Thoracic aorta (tissue), 2 donors: ENCODE data around the gene THUMPD3. TPM values are rescaled to one million over a fixed set of nuclear protein-coding genes. Genes with fewer than 3 reads are reported as not detected.

Experiments used
- ATAC-seq: fragments of 150-250 bp; one replicate; pipeline ENCODE4 v1.8.0; 2017; ENCODE audit warnings: low read depth; ENCODE audit not compliant: insufficient number of reproducible peaks, low FRiP score
- DNase-seq: peaks from one replicate; pipeline ENCODE4 v3.0.0-alpha.2; 2020; ENCODE audit warnings: low spot score
- H3K27ac ChIP-seq, 2 donors: fragments of 200-600 bp; sonication (generic); 1 replicate in 1 of 2; 2 replicates in 1 of 2; pipeline ENCODE4 v1.5.1; 2016; ENCODE audit warnings: mild to moderate bottlenecking in 2 of 2, moderate library complexity in 2 of 2
- H3K27me3 ChIP-seq: fragments of 200-600 bp; sonication (generic); replicated peaks from 2 replicates; pipeline ENCODE4 v1.6.0; 2016; ENCODE audit warnings: mild to moderate bottlenecking; ENCODE audit not compliant: insufficient read depth
- H3K36me3 ChIP-seq: fragments of 200-600 bp; sonication (generic); one replicate; pipeline ENCODE4 v1.5.1; 2016
- H3K4me1 ChIP-seq, 2 donors: fragments of 200-600 bp; sonication (generic); 1 replicate in 1 of 2; 2 replicates in 1 of 2; pipeline versions ENCODE4 v1.5.1 to v1.6.0; 2016; ENCODE audit warnings: low read depth in 2 of 2, mild to moderate bottlenecking in 1 of 2; ENCODE audit not compliant: control insufficient read depth in 1 of 2
- H3K4me3 ChIP-seq: fragments of 200-600 bp; sonication (generic); 2 replicates; pipeline ENCODE4 v1.5.1; 2016; ENCODE audit warnings: mild to moderate bottlenecking
- H3K9me3 ChIP-seq: fragments of 200-600 bp; sonication (generic); 2 replicates; pipeline ENCODE4 v1.5.1; 2016
- CTCF ChIP-seq: fragments of 200-600 bp; sonication (generic); IDR thresholded peaks from one replicate; pipeline ENCODE4 v1.5.1; 2019; ENCODE audit warnings: antibody characterized with exemption
- total RNA-seq, 2 donors: library from RNA; depleted of rRNA; stranded (reverse); fragments of >200 nt; gene quantifications; one replicate each; pipeline versions ENCODE4 v1.1.0 to v1.2.3, GENCODE V29; 2016

The THUMPD3 gene
- total RNA-seq, 2 donors from 2014 or later: 11.9 to 31.9 TPM

- Histone ChIP-seq H3K36me3 (no peaks in the 10 kb centered on the region), H3K4me1 (peaks cover 61 to 75% of the 10 kb centered on the region in 2 donors), H3K9me3 (no peaks in the 10 kb centered on the region), H3K27me3 (no peaks in the 10 kb centered on the region), H3K27ac (peak overlapping the region in 1 of 2 donors; percentile 11), H3K4me3 (peak overlapping the region; percentile 6)
- DNase-seq (no peak), ATAC-seq (no peak)
- no peak for TF ChIP-seq CTCF
These were observed 39.1 kb downstream of the THUMPD3 start for GRCh38 chr3:9401986-9402385.

- no peak for TF ChIP-seq CTCF
- peak overlapping the region; percentile 6 for H3K4me3 ChIP-seq
- H3K9me3 ChIP-seq: no peaks in the 10 kb centered on the region
- no peak for DNase-seq
- H3K4me1 ChIP-seq: peaks cover 62 to 82% of the 10 kb centered on the region in 2 donors
- peak overlapping the region in 1 of 2 donors; percentile 11 for H3K27ac ChIP-seq
- no peaks in the 10 kb centered on the region for H3K27me3 ChIP-seq
- ATAC-seq: no peak
- no peaks in the 10 kb centered on the region for H3K36me3 ChIP-seq
These were observed 39.8 kb downstream of the THUMPD3 start for GRCh38 chr3:9402410-9403228.

GRCh38 chr3:9403463-9403862, 40.6 kb downstream of the THUMPD3 start:
- Histone ChIP-seq H3K4me3 (no peak overlapping the region), H3K36me3 (no peaks in the 10 kb centered on the region), H3K27me3 (no peaks in the 10 kb centered on the region), H3K4me1 (peaks cover 70 to 86% of the 10 kb centered on the region in 2 donors), H3K27ac (no peak overlapping the region), H3K9me3 (no peaks in the 10 kb centered on the region)
- no peak for TF ChIP-seq CTCF
- ATAC-seq (no peak), DNase-seq (no peak)

- H3K27ac ChIP-seq: no peak overlapping the region
- peaks cover 67 to 90% of the 10 kb centered on the region in 2 donors for H3K4me1 ChIP-seq
- no peaks in the 10 kb centered on the region for H3K27me3 ChIP-seq
- no peak for ATAC-seq
- no peak overlapping the region for H3K4me3 ChIP-seq
- no peaks in the 10 kb centered on the region for H3K9me3 ChIP-seq
- no peaks in the 10 kb centered on the region for H3K36me3 ChIP-seq
- no peak for DNase-seq
- no peak for TF ChIP-seq CTCF
These were observed 41.8 kb downstream of the THUMPD3 start for GRCh38 chr3:9404680-9405079.

GRCh38 chr3:9405756-9406155, 42.9 kb downstream of the THUMPD3 start:
- no peaks in the 10 kb centered on the region for H3K27me3 ChIP-seq
- DNase-seq (no peak), ATAC-seq (no peak)
- no peaks in the 10 kb centered on the region for H3K36me3 ChIP-seq
- no peak for TF ChIP-seq CTCF
- H3K4me1 ChIP-seq: peaks cover 65 to 92% of the 10 kb centered on the region in 2 donors
- H3K4me3 ChIP-seq: no peak overlapping the region
- H3K27ac ChIP-seq: no peak overlapping the region
- no peaks in the 10 kb centered on the region for H3K9me3 ChIP-seq
